Liver (tissue), 9 donors: ENCODE measurements around the gene ABCC10. TPM values are rescaled to one million over a fixed set of nuclear protein-coding genes. Genes with fewer than 3 reads are reported as not detected.

Source experiments
- DNase-seq: peaks from one replicate; pipeline ENCODE4 v3.0.0-alpha.2; 2017; ENCODE audit warnings: low spot score
- H3K27ac ChIP-seq, 2 donors: one replicate each; pipeline ENCODE4 v1.7.0; 2013; ENCODE audit warnings: inconsistent platforms in 2 of 2, low read length in 2 of 2, control low read depth in 1 of 2, low read depth in 1 of 2, mild to moderate bottlenecking in 1 of 2
- H3K27me3 ChIP-seq, 4 donors: one replicate each; pipeline versions ENCODE4 v1.6.1 to v1.7.0; 2013; ENCODE audit warnings: low read length in 3 of 4, inconsistent platforms in 1 of 4, mild to moderate bottlenecking in 1 of 4, moderate library complexity in 1 of 4; ENCODE audit not compliant: control insufficient read depth in 4 of 4, insufficient read depth in 4 of 4
- H3K36me3 ChIP-seq, 4 donors: one replicate each; pipeline versions ENCODE4 v1.6.1 to v1.7.0; 2013; ENCODE audit warnings: low read length in 3 of 4, mild to moderate bottlenecking in 3 of 4, low read depth in 1 of 4, moderate library complexity in 1 of 4; ENCODE audit not compliant: control insufficient read depth in 4 of 4, insufficient read depth in 3 of 4
- H3K4me1 ChIP-seq, 4 donors: one replicate each; pipeline versions ENCODE4 v1.6.1 to v1.7.0; 2013; ENCODE audit warnings: low read length in 3 of 4, mild to moderate bottlenecking in 3 of 4, moderate library complexity in 1 of 4; ENCODE audit not compliant: control insufficient read depth in 4 of 4, insufficient read depth in 4 of 4
- H3K4me3 ChIP-seq, 3 donors: one replicate each; pipeline versions ENCODE4 v1.6.1 to v1.7.0; 2013; ENCODE audit warnings: low read length in 3 of 3, control low read depth in 1 of 3, low read depth in 1 of 3, mild to moderate bottlenecking in 1 of 3
- H3K9ac ChIP-seq, 2 donors: one replicate each; pipeline ENCODE4 v1.7.0; 2013; ENCODE audit warnings: low read length in 2 of 2, mild to moderate bottlenecking in 2 of 2, moderate library complexity in 2 of 2, control low read depth in 1 of 2, low read depth in 1 of 2
- H3K9me3 ChIP-seq, 4 donors: one replicate each; pipeline versions ENCODE4 v1.6.1 to v1.7.0; 2013; ENCODE audit warnings: low read length in 3 of 4; ENCODE audit not compliant: control insufficient read depth in 4 of 4
- ATF3 ChIP-seq: IDR thresholded peaks from 2 replicates; pipeline ENCODE4 v1.6.1; 2016; ENCODE audit warnings: antibody characterized with exemption
- CTCF ChIP-seq: fragments of 150-350 bp; IDR thresholded peaks from 2 replicates; pipeline ENCODE4 v1.5.1; 2017; ENCODE audit warnings: improper control_type of control experiment, low read depth, low read length; ENCODE audit not compliant: missing input control
- EGR1 ChIP-seq, 2 donors: IDR thresholded peaks; 2 replicates each; pipeline ENCODE4 v1.6.1; 2016 to 2018; ENCODE audit warnings: antibody characterized with exemption in 2 of 2, low read depth in 2 of 2
- FOXA1 ChIP-seq: IDR thresholded peaks from 2 replicates; pipeline ENCODE4 v1.6.1; 2016; ENCODE audit warnings: antibody characterized with exemption
- FOXA2 ChIP-seq: IDR thresholded peaks from 2 replicates; pipeline ENCODE4 v1.6.1; 2016; ENCODE audit warnings: antibody characterized with exemption
- GABPA ChIP-seq, 2 donors: IDR thresholded peaks in 1 of 2; conservative IDR thresholded peaks in 1 of 2; 2 replicates each; pipeline ENCODE4 v1.6.1; 2016; ENCODE audit warnings: antibody characterized with exemption in 2 of 2, mild to moderate bottlenecking in 1 of 2, moderate library complexity in 1 of 2
- HNF4A ChIP-seq, 2 donors: conservative IDR thresholded peaks; 2 replicates each; pipeline ENCODE4 v1.6.1; 2016; ENCODE audit warnings: antibody characterized with exemption in 2 of 2, mild to moderate bottlenecking in 2 of 2
- HNF4G ChIP-seq: IDR thresholded peaks from 2 replicates; pipeline ENCODE4 v1.6.1; 2016; ENCODE audit warnings: antibody characterized with exemption
- JUND ChIP-seq, 2 donors: IDR thresholded peaks; 2 replicates each; pipeline ENCODE4 v1.6.1; 2016; ENCODE audit warnings: antibody characterized with exemption in 2 of 2
- NR2F2 ChIP-seq: IDR thresholded peaks from 2 replicates; pipeline ENCODE4 v1.6.1; 2016; ENCODE audit warnings: antibody characterized with exemption
- RAD21 ChIP-seq, 2 donors: IDR thresholded peaks; 2 replicates each; pipeline ENCODE4 v1.6.1; 2016; ENCODE audit warnings: antibody characterized with exemption in 2 of 2, mild to moderate bottlenecking in 2 of 2
- RXRA ChIP-seq, 2 donors: IDR thresholded peaks; 2 replicates each; pipeline ENCODE4 v1.6.1; 2017 to 2018; ENCODE audit warnings: antibody characterized with exemption in 2 of 2, mild to moderate bottlenecking in 1 of 2
- SP1 ChIP-seq: IDR thresholded peaks from 2 replicates; pipeline ENCODE4 v1.6.1; 2018; ENCODE audit warnings: antibody characterized with exemption, mild to moderate bottlenecking
- TAF1 ChIP-seq: conservative IDR thresholded peaks from 2 replicates; pipeline ENCODE4 v1.6.1; 2016; ENCODE audit warnings: antibody characterized with exemption, mild to moderate bottlenecking
- YY1 ChIP-seq: IDR thresholded peaks from 2 replicates; pipeline ENCODE4 v1.6.1; 2016; ENCODE audit warnings: antibody characterized with exemption, mild to moderate bottlenecking
- ZBTB33 ChIP-seq: IDR thresholded peaks from 2 replicates; pipeline ENCODE4 v1.6.1; 2016; ENCODE audit warnings: antibody characterized with exemption
- WGBS: extraction: QIAGEN DNeasy Blood & Tissue Kit; methylation state at CpG from one replicate; pipeline ENCODE4 v1.1.7; 2013; 5-methylcytosine and 5-hydroxymethylcytosine counted together
- polyA plus RNA-seq, 2 donors: library from polyadenylated mRNA; stranded (reverse) in 1 of 2; unstranded in 1 of 2; fragments of 200-250 nt in 1 of 2; fragments of >200 nt in 1 of 2; fragmentation: Nextera tagmentation in 1 of 2; extraction: Ambion mirVana in 1 of 2; gene quantifications; one replicate each; pipeline versions ENCODE4 v1.2.1 to v1.2.3, GENCODE V29; 2013 to 2015
- total RNA-seq, 2 donors: library from RNA; depleted of rRNA; stranded (reverse); fragments of >200 nt; gene quantifications; one replicate each; pipeline ENCODE4 v1.2.3, GENCODE V29; 2014
- TF ChIP-seq, protein P1 (sequence below): IDR thresholded peaks from 2 replicates; pipeline ENCODE4 v1.6.1; 2016; ENCODE audit warnings: antibody characterized with exemption
- TF ChIP-seq, protein P2 (sequence below): IDR thresholded peaks from 2 replicates; pipeline ENCODE4 v1.6.1; 2016; ENCODE audit warnings: antibody characterized with exemption, mild to moderate bottlenecking
- donor health status: healthy.
- donor health status: healthy.
- donor health status: healthy.
- donor health status: healthy.
- donor health status: healthy.

The ABCC10 gene
- total and polyA plus RNA-seq, 4 donors: 3.9 to 10.6 (median 5.1) TPM

DNA sequence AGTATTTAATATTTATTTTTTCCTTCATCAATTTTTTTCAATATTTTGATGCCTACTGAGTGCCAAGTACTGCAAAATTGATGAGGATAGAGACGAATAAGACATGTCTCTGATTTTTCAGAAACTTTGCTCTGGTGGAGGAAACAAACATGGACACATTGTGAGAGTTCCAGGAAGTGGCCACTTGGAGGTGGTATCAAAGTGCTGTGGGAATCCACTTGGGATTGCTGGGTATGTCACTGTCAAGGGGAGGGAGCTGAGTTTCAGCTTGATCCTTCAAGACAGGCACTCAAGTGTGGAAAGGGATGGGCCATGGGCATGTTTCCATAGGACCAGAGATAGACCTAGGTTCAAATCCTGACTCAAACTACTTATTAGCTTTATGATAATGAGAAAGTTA lies 24.5 kb upstream of the ABCC10 start:
- TF ChIP-seq RAD21 (IDR thresholded peaks at IDR 0.05): no peak
- no peak for TF ChIP-seq TAF1
- TF ChIP-seq ZBTB33: no peak
- no peak for TF ChIP-seq RXRA (IDR thresholded peaks at IDR 0.05)
- TF ChIP-seq YY1: no peak
- no peak for TF ChIP-seq NR2F2
- TF ChIP-seq FOXA1: no peak
- TF ChIP-seq HNF4G: no peak
- TF ChIP-seq EGR1 (IDR thresholded peaks at IDR 0.05; ENCODE audit: low read depth in 2 of 2): no peak
- no peak for TF ChIP-seq ATF3
- no peak for TF ChIP-seq GABPA (IDR thresholded peaks at IDR 0.05 in 1 of 2, conservative IDR thresholded peaks at IDR 0.05 in 1 of 2)
- TF ChIP-seq, protein P1, sequence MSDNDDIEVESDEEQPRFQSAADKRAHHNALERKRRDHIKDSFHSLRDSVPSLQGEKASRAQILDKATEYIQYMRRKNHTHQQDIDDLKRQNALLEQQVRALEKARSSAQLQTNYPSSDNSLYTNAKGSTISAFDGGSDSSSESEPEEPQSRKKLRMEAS: no peak
- no peak for TF ChIP-seq CTCF
- TF ChIP-seq HNF4A (conservative IDR thresholded peaks at IDR 0.05): no peak
- no peak for TF ChIP-seq JUND (IDR thresholded peaks at IDR 0.05)
- no peak for TF ChIP-seq FOXA2
- TF ChIP-seq, protein P2, sequence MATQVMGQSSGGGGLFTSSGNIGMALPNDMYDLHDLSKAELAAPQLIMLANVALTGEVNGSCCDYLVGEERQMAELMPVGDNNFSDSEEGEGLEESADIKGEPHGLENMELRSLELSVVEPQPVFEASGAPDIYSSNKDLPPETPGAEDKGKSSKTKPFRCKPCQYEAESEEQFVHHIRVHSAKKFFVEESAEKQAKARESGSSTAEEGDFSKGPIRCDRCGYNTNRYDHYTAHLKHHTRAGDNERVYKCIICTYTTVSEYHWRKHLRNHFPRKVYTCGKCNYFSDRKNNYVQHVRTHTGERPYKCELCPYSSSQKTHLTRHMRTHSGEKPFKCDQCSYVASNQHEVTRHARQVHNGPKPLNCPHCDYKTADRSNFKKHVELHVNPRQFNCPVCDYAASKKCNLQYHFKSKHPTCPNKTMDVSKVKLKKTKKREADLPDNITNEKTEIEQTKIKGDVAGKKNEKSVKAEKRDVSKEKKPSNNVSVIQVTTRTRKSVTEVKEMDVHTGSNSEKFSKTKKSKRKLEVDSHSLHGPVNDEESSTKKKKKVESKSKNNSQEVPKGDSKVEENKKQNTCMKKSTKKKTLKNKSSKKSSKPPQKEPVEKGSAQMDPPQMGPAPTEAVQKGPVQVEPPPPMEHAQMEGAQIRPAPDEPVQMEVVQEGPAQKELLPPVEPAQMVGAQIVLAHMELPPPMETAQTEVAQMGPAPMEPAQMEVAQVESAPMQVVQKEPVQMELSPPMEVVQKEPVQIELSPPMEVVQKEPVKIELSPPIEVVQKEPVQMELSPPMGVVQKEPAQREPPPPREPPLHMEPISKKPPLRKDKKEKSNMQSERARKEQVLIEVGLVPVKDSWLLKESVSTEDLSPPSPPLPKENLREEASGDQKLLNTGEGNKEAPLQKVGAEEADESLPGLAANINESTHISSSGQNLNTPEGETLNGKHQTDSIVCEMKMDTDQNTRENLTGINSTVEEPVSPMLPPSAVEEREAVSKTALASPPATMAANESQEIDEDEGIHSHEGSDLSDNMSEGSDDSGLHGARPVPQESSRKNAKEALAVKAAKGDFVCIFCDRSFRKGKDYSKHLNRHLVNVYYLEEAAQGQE: no peak
- WGBS: 86% methylated on average over 1 of the region's 1 CpG
- H3K4me3 ChIP-seq: no peak overlapping the region
- H3K9ac ChIP-seq: no peak overlapping the region
- no peaks in the 10 kb centered on the region for H3K36me3 ChIP-seq
- H3K9me3 ChIP-seq: no peaks in the 10 kb centered on the region
- H3K27me3 ChIP-seq: no peaks in the 10 kb centered on the region
- no peaks in the 10 kb centered on the region for H3K4me1 ChIP-seq
- no peak for DNase-seq
- H3K27ac ChIP-seq: no peak overlapping the region

DNA sequence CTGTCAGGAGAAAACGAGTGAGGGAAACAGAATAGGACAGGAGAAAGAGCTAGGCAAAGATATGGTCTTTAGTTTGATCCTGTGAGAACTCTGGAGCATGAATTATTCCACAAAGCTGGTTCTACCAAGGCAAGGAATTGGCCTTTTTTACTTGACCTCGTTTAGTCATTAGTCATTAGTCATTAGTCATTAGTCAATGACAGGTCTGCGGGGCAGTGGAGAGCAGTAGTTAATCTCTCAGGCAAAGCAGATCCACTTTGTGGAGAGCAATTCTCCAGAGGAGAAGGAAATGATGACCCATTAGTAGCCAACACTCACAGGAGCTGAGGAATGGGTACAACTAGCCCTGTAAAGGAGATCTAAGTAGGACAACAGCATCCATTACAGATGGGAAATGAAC lies 22.0 kb upstream of the ABCC10 start:
- Histone ChIP-seq H3K9ac (no peak overlapping the region), H3K27me3 (no peaks in the 10 kb centered on the region), H3K4me3 (no peak overlapping the region), H3K4me1 (no peaks in the 10 kb centered on the region), H3K9me3 (no peaks in the 10 kb centered on the region), H3K27ac (no peak overlapping the region), H3K36me3 (no peaks in the 10 kb centered on the region)
- WGBS: 57% methylated on average over 3 of the region's 3 CpGs
- no peak for DNase-seq
- TF ChIP-seq FOXA1 (no peak), ATF3 (no peak), RXRA (IDR thresholded peaks at IDR 0.05) (no peak), RAD21 (IDR thresholded peaks at IDR 0.05) (no peak), GABPA (IDR thresholded peaks at IDR 0.05 in 1 of 2, conservative IDR thresholded peaks at IDR 0.05 in 1 of 2) (no peak), TAF1 (no peak), YY1 (no peak), EGR1 (IDR thresholded peaks at IDR 0.05; ENCODE audit: low read depth in 2 of 2) (no peak), SP1 (no peak), JUND (IDR thresholded peaks at IDR 0.05) (no peak), HNF4G (no peak)
- TF ChIP-seq, protein P2: no peak
- TF ChIP-seq, protein P1: no peak
